ENCODE results near the gene FKBP8.
A peak's percentile ranks its signal among the peaks of the same experiment; 100 is the strongest.
"Not testable (repeated sequence)": the region's sequence is repeated elsewhere in the genome, so short reads cannot be mapped to it uniquely, and the experiment has no call there.

Gene FKBP8

DNA sequence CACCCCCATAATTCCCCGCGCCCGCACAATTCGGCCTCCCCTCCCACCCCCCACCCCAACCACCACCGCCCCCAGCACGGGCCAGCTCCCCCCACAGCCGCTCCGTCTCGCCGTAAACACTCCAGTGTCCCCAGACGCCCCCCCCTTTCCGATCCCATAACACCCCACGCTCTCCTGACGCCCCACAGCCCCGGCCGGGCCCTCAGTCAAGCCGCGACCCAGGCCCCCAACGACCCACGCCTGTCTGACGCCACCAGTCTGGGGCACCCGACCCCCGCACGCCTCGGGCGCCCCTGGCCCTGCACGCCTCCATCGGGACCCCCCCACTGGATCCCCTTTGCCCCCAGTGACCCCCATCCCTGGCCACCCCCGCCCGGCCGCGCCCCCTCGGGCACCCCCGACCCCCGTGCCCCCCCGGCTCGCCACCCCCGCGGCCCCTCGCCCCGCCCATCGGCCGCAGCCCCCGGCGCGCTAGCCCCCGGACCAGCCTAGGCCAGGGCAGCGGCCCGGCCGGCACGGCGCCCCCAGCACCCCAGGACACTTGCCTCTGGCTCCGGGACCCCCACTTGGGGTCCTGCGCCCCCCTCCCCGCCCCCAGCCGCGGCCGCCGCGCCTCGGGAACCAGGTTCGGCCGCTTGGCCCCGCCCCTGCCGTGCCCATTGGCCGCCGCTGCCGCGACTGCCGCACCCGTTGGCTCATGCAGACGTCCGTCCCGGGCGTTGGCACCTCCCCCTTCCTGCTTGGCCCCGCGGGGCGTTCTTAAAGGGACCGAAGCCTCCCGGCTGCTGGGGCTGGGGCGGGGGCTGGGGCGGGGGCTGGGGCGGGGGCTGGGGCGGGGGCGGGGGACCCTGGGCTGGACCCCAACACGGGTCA is at the start of gene FKBP8:
Gene FKBP8, minus strand, starts transcription at position 633 of the 873 bp plus-strand sequence. CDS start 1,603 bp downstream, outside the sequence.
- peak; percentile 91 for DNase-seq (ENCODE audit: low spot score)

- not testable (repeated sequence) for DNase-seq (ENCODE audit: low spot score)
Observed at GRCh38 chr19:18592732-18593131, 49.4 kb upstream of the FKBP8 start.

DNA sequence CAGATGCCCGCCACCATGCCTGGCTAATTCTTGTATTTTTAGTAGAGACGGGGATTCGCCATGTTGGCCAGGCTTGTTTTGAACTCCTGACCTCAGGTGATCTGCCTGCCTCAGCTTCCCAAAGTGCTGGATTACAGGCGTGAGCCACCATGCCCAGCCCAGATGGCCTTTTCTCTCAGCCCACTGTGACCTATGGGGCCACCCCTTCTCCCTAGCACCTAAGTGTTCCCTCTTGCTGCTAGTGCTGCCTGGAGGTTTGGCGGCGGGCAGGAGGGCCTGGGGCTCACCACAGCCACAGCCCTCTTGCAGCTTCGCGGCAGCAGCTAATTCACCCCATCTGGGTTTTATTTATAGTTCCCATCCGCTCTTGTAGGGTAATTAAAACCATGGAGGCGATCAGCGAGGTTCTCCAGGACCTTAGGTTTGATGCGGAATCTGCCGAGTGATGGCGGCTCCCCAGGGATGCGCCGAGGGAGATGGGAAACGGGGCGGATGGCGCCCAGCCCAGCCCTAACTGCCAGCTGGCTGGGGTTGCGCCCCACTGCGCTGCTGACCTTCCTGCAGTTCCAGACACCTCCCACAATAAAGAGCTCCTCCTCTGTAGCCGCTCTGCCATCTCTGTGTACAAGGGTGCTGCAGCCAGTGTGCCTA is 48.5 kb upstream of the FKBP8 start:
- DNase-seq (ENCODE audit: low spot score): no peak

- DNase-seq (ENCODE audit: low spot score): peak; percentile 35
Observed at GRCh38 chr19:18590273-18591272, 47.2 kb upstream of the FKBP8 start.

DNA sequence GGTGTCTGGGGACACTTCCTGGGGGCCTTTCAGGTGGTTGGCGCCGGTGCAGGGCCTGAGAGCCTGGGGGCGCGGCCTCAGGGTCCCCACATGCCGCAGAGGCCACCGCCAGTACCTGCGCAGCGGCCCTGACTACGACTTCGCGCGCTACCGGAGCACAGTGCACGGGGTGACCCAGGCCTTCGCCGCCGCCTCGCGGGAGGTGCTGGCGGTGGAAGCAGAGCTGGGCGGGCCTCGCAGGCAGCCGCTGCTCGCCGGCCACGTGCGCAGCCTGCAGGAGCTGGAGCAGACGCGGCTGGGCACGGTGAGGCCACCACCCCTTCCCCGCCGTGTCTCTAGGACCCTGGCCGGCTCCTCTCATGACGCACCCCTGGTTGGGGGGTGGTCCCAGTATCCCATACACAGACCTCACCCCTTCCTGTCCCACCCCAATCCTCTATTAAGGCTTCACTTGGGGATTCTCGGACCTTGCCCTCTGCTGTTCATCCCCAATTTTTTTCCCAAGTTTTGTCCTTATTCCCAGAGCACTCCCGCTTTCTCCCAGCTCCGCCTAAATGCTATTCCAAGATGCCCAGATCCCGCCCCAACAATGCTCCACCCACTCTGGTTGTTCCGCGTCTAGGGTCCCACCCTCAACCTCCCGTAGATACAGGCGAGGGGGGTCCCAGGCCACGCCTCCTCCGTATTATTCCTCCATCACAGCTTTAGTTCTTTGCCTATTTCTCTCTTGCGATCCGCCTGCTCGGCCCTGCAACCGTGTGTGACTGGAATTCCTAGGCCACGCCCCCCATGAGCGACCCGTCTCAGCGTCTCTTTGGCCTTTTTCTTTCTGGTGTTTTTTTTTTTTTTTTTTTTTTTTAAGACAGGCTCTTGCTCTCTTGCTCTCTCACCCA is 46.3 kb upstream of the FKBP8 start:
- peak; percentile 86 for DNase-seq (ENCODE audit: low spot score)

- DNase-seq (ENCODE audit: low spot score): peak; percentile 94
Observed at GRCh38 chr19:18588611-18589379, 45.4 kb upstream of the FKBP8 start, which contains the start of gene REX1BD. TSS of gene REX1BD (plus strand) at chr19:18588798. CDS start at chr19:18588802, 4 bp downstream.

DNA sequence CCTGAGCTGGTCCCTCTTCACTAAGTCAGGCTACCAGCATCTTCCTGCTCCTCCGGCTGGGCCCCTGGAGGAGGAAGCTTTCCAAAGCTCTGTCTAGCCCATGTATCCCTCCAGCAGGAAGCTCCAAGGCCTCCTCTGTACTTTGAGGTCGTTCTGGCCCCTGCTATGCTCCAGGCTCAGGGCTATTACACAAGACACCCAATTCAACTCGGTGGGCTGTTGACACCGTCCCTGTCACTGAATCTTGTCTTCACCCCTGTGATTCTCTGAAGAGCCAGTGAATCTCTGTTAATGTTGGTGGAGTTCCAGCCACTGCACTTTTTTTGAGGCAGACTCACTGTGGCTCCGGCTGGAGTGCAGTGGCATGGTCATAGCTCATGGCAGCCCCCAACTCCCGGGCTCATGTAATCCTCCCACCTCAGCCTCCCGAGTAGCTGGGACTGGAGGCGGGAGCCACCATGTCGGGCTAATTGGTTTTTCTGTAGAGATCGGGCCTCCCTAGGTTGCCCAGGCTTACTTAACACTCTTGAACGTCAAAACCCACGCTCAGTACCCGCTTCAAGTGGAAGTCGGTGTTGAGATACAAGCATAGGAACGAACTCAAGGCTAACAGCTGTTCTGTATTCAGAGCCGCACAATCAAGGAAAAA is 44.7 kb upstream of the FKBP8 start:
- DNase-seq (ENCODE audit: low spot score): peak; percentile 32

GRCh38 chr19:18587561-18587960 is 44.2 kb upstream of the FKBP8 start:
- no peak for DNase-seq (ENCODE audit: low spot score)

GRCh38 chr19:18586306-18586705 is 42.9 kb upstream of the FKBP8 start:
- DNase-seq (ENCODE audit: low spot score): peak; percentile 54

- DNase-seq (ENCODE audit: low spot score): no peak
Observed at GRCh38 chr19:18580311-18580710, 36.9 kb upstream of the FKBP8 start.

- DNase-seq (ENCODE audit: low spot score): no peak
Observed at GRCh38 chr19:18577365-18577914, 34.1 kb upstream of the FKBP8 start.

GRCh38 chr19:18576383-18576782 is 33.0 kb upstream of the FKBP8 start:
- DNase-seq (ENCODE audit: low spot score): no peak

DNA sequence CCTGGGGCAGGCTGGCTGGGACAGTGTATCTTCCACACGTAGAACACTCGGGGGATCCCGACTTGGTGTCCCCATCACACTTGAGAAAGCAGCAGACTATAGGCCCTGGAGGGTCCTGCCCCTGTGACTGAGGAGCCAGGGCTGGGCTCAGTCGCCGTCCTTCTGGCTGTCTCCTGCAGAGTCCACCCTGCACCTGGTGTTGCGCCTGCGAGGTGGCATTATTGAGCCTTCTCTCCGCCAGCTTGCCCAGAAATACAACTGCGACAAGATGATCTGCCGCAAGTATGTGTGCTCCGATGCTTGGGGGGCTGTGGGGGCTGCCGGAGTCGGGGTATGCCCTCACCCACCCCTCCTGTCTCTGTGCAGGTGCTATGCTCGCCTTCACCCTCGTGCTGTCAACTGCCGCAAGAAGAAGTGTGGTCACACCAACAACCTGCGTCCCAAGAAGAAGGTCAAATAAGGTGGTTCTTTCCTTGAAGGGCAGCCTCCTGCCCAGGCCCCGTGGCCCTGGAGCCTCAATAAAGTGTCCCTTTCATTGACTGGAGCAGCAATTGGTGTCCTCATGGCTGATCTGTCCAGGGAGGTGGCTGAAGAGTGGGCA is 31.4 kb upstream of the FKBP8 start:
- no peak for DNase-seq (ENCODE audit: low spot score)

DNA sequence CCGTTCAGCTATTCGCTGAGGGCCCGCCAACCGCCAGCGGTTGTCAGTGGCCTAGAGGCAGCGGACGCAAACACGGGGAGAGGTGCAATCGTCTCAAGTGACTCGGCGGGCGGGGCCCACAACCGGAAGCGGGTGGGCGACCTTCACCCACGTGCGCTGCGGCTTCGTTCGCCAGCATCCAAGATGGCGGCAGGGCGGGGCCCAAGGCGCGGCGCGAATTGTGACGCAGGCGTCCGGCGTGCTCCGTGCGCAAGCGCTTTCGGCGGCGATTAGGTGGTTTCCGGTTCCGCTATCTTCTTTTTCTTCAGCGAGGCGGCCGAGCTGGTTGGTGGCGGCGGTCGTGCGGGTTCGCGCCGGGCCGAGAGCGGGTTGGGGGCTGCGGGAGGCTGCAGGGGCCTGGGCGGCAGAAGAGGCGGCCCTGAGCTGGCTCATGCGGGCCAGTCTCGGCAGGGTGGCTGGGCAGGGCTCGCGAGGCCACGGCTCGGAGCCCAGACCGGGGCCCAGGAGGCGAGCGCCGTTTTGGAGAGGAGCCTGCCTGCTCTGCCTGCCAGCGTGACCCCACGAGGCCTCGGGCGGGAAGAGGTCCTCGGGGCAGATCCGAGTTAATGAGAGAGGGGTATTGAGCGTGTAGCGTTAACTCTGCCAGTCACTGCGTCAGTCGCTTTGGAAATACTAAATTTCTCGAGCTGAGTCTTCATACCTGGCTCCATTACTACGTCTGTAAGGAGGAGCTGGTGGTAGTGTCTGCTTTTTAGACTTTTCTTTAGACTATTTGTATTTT is 28.4 kb upstream of the FKBP8 start, which contains the start of gene UBA52:
Gene UBA52, plus strand, starts transcription at position 294 of the 781 bp plus-strand sequence. CDS start 1,444 bp downstream, outside the sequence.
- peak; percentile 99 for DNase-seq (ENCODE audit: low spot score)

DNA sequence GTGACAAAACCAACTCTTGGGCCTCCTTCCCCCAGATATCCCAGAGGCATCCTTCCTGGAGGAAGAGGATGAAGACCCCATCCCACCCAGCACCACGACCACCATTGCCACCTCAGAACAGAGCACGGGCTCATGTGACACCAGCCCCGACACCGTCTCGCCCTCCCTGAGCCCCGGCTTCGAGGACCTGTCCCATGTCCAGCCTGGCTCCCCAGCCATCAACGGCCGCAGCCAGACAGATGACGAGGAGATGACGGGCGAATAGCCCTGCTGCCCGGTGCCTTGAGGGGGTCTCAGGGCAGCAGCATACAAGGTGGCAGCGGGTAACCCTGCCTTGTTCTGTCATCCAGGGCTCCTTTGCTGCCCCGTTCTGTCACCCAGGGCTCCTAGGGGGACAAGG is 25.0 kb upstream of the FKBP8 start:
- DNase-seq (ENCODE audit: low spot score): no peak

DNA sequence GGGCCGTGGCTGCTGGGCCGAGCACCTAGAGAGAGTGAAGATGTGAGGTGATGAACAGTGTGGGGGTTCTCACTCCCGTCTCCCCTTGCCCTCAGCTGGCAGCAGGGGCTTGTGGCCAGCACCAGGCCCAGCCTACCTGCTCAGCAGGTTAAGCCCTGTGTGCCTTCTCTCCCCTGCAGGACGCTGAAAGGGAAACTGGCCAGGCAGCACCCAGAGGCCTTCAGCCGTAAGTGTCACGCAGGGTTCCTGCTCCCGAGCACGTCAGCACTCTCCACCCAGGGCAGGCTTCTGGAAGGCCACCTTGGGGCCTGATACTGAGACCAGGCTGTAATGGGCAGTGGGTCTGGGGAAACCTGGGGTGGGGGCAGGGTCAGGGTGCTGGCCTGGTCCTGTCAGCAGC is 23.6 kb upstream of the FKBP8 start:
- DNase-seq (ENCODE audit: low spot score): no peak

- DNase-seq (ENCODE audit: low spot score): no peak
Observed at GRCh38 chr19:18562086-18562485, 18.7 kb upstream of the FKBP8 start.

- no peak for DNase-seq (ENCODE audit: low spot score)
Observed at GRCh38 chr19:18559685-18560084, 16.3 kb upstream of the FKBP8 start.
